Ovary (tissue), 3 donors: ENCODE results near the gene ATAD3C.
"Not testable (repeated sequence)": the region's sequence is repeated elsewhere in the genome, so short reads cannot be mapped to it uniquely, and the experiment has no call there.

ENCODE experiments used
- EP300 ChIP-seq: sonication (generic); formaldehyde crosslinking; IDR thresholded peaks from one replicate; pipeline ENCODE4 v1.6.1; 2017; ENCODE audit warnings: antibody characterized with exemption
- POLR2A ChIP-seq: fragments of 450-650 bp; IDR thresholded peaks from one replicate; pipeline ENCODE4 v1.6.1; 2017; ENCODE audit warnings: antibody characterized with exemption, mild to moderate bottlenecking, moderate library complexity
- TF ChIP-seq, protein P1 (sequence below), 3 donors: fragments of 450-650 bp in 2 of 3; fragments of 200-600 bp in 1 of 3; IDR thresholded peaks; one replicate each; pipeline versions ENCODE4 v1.5.1 to v1.8.0; 2016 to 2022; ENCODE audit warnings: antibody characterized with exemption in 3 of 3, mild to moderate bottlenecking in 1 of 3
- donor health status: DM: no; HTN: no; CAD: no.

DNA sequence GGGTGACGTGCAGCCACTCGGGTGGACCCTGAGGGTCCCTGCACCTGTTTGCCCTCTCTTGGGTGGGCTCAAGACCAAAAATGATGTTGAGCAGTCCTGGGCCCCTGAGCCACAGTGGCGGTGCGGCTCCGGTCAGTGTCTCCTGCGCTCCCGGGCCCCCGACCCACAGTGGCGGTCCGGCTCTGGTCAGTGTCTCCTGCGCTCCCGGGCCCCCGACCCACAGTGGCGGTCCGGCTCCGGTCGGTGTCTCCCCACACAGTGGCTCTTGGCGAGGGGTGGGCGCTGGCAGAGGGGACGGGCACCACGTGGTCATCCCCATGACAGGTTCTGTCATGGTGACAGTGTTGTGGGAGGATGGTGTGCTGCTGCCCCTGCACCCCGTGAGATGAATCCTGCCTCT lies 44.8 kb downstream of the ATAD3C start:
- TF ChIP-seq, protein P1, sequence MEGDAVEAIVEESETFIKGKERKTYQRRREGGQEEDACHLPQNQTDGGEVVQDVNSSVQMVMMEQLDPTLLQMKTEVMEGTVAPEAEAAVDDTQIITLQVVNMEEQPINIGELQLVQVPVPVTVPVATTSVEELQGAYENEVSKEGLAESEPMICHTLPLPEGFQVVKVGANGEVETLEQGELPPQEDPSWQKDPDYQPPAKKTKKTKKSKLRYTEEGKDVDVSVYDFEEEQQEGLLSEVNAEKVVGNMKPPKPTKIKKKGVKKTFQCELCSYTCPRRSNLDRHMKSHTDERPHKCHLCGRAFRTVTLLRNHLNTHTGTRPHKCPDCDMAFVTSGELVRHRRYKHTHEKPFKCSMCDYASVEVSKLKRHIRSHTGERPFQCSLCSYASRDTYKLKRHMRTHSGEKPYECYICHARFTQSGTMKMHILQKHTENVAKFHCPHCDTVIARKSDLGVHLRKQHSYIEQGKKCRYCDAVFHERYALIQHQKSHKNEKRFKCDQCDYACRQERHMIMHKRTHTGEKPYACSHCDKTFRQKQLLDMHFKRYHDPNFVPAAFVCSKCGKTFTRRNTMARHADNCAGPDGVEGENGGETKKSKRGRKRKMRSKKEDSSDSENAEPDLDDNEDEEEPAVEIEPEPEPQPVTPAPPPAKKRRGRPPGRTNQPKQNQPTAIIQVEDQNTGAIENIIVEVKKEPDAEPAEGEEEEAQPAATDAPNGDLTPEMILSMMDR (IDR thresholded peaks at IDR 0.05) = not testable (repeated sequence)
- not testable (repeated sequence) for TF ChIP-seq POLR2A, EP300
